ENCODE measurements around the gene CCDC60.

CCDC60 gene

GRCh38 chr12:119500209-119500608, 165.7 kb downstream of the CCDC60 start:
- TF ChIP-seq ESRRG (CRISPR knock-in tag; IDR thresholded peaks at IDR 0.05) = no peak
- TF ChIP-seq CSDC2 (CRISPR knock-in tag; IDR thresholded peaks at IDR 0.05) = no peak
- TF ChIP-seq ZC3H10 (CRISPR knock-in tag; IDR thresholded peaks at IDR 0.05) = no peak
- no peak for TF ChIP-seq CREB5 (CRISPR knock-in tag; IDR thresholded peaks at IDR 0.05; ENCODE audit: low read depth)
- TF ChIP-seq ARNTL (CRISPR knock-in tag; IDR thresholded peaks at IDR 0.05; ENCODE audit: borderline replicate concordance, low read depth) = no peak
- TF ChIP-seq PATZ1 (CRISPR knock-in tag; IDR thresholded peaks at IDR 0.05; ENCODE audit: borderline replicate concordance) = no peak
- TF ChIP-seq ZNF8 (CRISPR knock-in tag; IDR thresholded peaks at IDR 0.05) = no peak
- no peak for TF ChIP-seq RARB (CRISPR knock-in tag; IDR thresholded peaks at IDR 0.05)
- no peak for TF ChIP-seq GLIS3 (CRISPR knock-in tag; IDR thresholded peaks at IDR 0.05)
- ATAC-seq = no peak

- no peak for ATAC-seq
- TF ChIP-seq ZFP3 (CRISPR knock-in tag; IDR thresholded peaks at IDR 0.05) (no peak), ZNF565 (CRISPR knock-in tag; conservative IDR thresholded peaks at IDR 0.05; ENCODE audit: low read depth) (no peak), ISL1 (CRISPR knock-in tag; IDR thresholded peaks at IDR 0.05) (no peak), CSRNP3 (CRISPR knock-in tag; IDR thresholded peaks at IDR 0.05) (no peak)
Observed at GRCh38 chr12:119501052-119501451, 166.5 kb downstream of the CCDC60 start.

GRCh38 chr12:119505001-119505400, 170.5 kb downstream of the CCDC60 start:
- no peak for ATAC-seq
- TF ChIP-seq ISL1 (CRISPR knock-in tag; IDR thresholded peaks at IDR 0.05) (no peak), ZNF70 (CRISPR knock-in tag; IDR thresholded peaks at IDR 0.05) (no peak), ESRRG (CRISPR knock-in tag; IDR thresholded peaks at IDR 0.05) (no peak), ARNTL (CRISPR knock-in tag; IDR thresholded peaks at IDR 0.05; ENCODE audit: borderline replicate concordance, low read depth) (no peak), ZC3H10 (CRISPR knock-in tag; IDR thresholded peaks at IDR 0.05) (no peak), PPARA (CRISPR knock-in tag; IDR thresholded peaks at IDR 0.05; ENCODE audit: borderline replicate concordance) (no peak), CSRNP3 (CRISPR knock-in tag; IDR thresholded peaks at IDR 0.05) (no peak), OSR1 (CRISPR knock-in tag; IDR thresholded peaks at IDR 0.05) (no peak), PATZ1 (CRISPR knock-in tag; IDR thresholded peaks at IDR 0.05; ENCODE audit: borderline replicate concordance) (no peak)

- ATAC-seq = no peak
- TF ChIP-seq CREB5 (CRISPR knock-in tag; IDR thresholded peaks at IDR 0.05; ENCODE audit: low read depth) = no peak
- TF ChIP-seq OSR1 (CRISPR knock-in tag; IDR thresholded peaks at IDR 0.05) = no peak
- TF ChIP-seq PATZ1 (CRISPR knock-in tag; IDR thresholded peaks at IDR 0.05; ENCODE audit: borderline replicate concordance) = no peak
- no peak for TF ChIP-seq ZNF70 (CRISPR knock-in tag; IDR thresholded peaks at IDR 0.05)
- TF ChIP-seq ZNF8 (CRISPR knock-in tag; IDR thresholded peaks at IDR 0.05) = no peak
- no peak for TF ChIP-seq GLIS3 (CRISPR knock-in tag; IDR thresholded peaks at IDR 0.05)
- no peak for TF ChIP-seq ESRRG (CRISPR knock-in tag; IDR thresholded peaks at IDR 0.05)
- TF ChIP-seq BACH2 (CRISPR knock-in tag; IDR thresholded peaks at IDR 0.05; ENCODE audit: borderline replicate concordance) = no peak
- TF ChIP-seq ZFP30 (CRISPR knock-in tag; IDR thresholded peaks at IDR 0.05) = no peak
- TF ChIP-seq ARNTL (CRISPR knock-in tag; IDR thresholded peaks at IDR 0.05; ENCODE audit: borderline replicate concordance, low read depth) = no peak
- TF ChIP-seq ZNF565 (CRISPR knock-in tag; conservative IDR thresholded peaks at IDR 0.05; ENCODE audit: low read depth) = no peak
Observed at GRCh38 chr12:119512772-119513497, 178.4 kb downstream of the CCDC60 start.

Data from SK-N-SH treated with all-trans-retinoic acid at 6 μM for 48 hours (cell line).